ENCODE results near the gene NAT10.

DNA sequence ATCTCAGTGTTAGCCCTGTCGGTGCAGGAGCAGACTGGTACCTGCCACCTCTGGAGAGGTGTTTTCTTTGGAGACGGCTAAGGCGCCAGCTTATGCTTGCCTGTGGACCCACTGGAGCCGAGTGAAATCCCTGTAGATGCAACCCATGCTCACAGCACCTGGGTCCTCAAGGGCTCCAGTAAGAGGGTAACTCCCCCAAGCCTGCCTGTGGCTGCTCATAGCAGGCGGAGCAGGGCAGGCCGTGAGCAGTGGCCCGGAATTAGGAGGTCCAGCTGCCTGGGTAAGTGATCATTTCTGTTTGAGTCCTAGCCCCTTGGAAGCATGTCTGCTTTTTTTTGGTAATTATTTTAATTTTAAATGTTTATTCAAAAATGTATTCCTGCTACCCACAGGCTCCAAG lies 43.8 kb downstream of the NAT10 start:
- TF ChIP-seq FOXJ3 (CRISPR knock-in tag; IDR thresholded peaks at IDR 0.05; ENCODE audit: borderline replicate concordance), result no peak
- no peak for TF ChIP-seq ZNF138 (CRISPR knock-in tag; conservative IDR thresholded peaks at IDR 0.05)
- no peak for TF ChIP-seq NR3C1 (CRISPR knock-in tag; conservative IDR thresholded peaks at IDR 0.05; ENCODE audit: low read depth)
- TF ChIP-seq, protein P1, sequence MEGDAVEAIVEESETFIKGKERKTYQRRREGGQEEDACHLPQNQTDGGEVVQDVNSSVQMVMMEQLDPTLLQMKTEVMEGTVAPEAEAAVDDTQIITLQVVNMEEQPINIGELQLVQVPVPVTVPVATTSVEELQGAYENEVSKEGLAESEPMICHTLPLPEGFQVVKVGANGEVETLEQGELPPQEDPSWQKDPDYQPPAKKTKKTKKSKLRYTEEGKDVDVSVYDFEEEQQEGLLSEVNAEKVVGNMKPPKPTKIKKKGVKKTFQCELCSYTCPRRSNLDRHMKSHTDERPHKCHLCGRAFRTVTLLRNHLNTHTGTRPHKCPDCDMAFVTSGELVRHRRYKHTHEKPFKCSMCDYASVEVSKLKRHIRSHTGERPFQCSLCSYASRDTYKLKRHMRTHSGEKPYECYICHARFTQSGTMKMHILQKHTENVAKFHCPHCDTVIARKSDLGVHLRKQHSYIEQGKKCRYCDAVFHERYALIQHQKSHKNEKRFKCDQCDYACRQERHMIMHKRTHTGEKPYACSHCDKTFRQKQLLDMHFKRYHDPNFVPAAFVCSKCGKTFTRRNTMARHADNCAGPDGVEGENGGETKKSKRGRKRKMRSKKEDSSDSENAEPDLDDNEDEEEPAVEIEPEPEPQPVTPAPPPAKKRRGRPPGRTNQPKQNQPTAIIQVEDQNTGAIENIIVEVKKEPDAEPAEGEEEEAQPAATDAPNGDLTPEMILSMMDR (IDR thresholded peaks at IDR 0.05), result no peak
- TF ChIP-seq, protein P2, sequence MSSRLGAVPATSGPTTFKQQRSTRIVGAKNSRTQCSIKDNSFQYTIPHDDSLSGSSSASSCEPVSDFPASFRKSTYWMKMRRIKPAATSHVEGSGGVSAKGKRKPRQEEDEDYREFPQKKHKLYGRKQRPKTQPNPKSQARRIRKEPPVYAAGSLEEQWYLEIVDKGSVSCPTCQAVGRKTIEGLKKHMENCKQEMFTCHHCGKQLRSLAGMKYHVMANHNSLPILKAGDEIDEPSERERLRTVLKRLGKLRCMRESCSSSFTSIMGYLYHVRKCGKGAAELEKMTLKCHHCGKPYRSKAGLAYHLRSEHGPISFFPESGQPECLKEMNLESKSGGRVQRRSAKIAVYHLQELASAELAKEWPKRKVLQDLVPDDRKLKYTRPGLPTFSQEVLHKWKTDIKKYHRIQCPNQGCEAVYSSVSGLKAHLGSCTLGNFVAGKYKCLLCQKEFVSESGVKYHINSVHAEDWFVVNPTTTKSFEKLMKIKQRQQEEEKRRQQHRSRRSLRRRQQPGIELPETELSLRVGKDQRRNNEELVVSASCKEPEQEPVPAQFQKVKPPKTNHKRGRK (CRISPR knock-in tag; IDR thresholded peaks at IDR 0.05; ENCODE audit: borderline replicate concordance), result no peak
- TF ChIP-seq, protein P3, sequence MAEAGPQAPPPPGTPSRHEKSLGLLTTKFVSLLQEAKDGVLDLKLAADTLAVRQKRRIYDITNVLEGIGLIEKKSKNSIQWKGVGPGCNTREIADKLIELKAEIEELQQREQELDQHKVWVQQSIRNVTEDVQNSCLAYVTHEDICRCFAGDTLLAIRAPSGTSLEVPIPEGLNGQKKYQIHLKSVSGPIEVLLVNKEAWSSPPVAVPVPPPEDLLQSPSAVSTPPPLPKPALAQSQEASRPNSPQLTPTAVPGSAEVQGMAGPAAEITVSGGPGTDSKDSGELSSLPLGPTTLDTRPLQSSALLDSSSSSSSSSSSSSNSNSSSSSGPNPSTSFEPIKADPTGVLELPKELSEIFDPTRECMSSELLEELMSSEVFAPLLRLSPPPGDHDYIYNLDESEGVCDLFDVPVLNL (CRISPR knock-in tag; IDR thresholded peaks at IDR 0.05; ENCODE audit: borderline replicate concordance, low read depth), result no peak
- TF ChIP-seq ETV6 (CRISPR knock-in tag; IDR thresholded peaks at IDR 0.05), result no peak

Data from WTC11 (cell line).